Caco-2 (cell line): ENCODE data around the gene OAS1. TPM values are rescaled to one million over a fixed set of nuclear protein-coding genes. Genes with fewer than 3 reads are reported as not detected.
A peak's percentile ranks its signal among the peaks of the same experiment; 100 is the strongest.

Source experiments
- BruUV-seq: library from RNA; stranded (reverse); fragments of 400-500 nt; replicated peaks from 2 replicates; lab custom pipeline; 2021; lab: Mats Ljungman, UMichigan
- CTCF ChIA-PET: fragments of 300-600 bp; sonication (Branson Sonifier 250); formaldehyde crosslinking; loops from one replicate; lab custom pipeline; 2022; ENCODE audit warnings: antibody characterized with exemption; lab: Charles Lee
- POLR2A ChIA-PET: fragments of 300-600 bp; sonication (Branson Sonifier 250); formaldehyde crosslinking; loops from one replicate; lab custom pipeline; 2022; ENCODE audit warnings: antibody characterized with exemption; lab: Charles Lee
- DNase-seq, 2 experiments: peaks; one replicate each; pipeline versions ENCODE4 v3.0.0 to v3.0.0-alpha.2; 2020 to 2022
- H3K27me3 ChIP-seq: replicated peaks from 2 replicates; pipeline ENCODE4 v1.6.0; 2011; ENCODE audit warnings: low read length; ENCODE audit not compliant: control insufficient read depth, insufficient read depth
- H3K36me3 ChIP-seq: 2 replicates; pipeline ENCODE4 v1.5.1; 2011; ENCODE audit warnings: low read length; ENCODE audit not compliant: control insufficient read depth, insufficient read depth
- H3K4me1 ChIP-seq: fragments of 250-450 bp; sonication (Bioruptor Pico); 2 replicates; pipeline ENCODE4 v1.5.1; 2020; ENCODE audit warnings: mild to moderate bottlenecking
- H3K4me3 ChIP-seq: 2 replicates; pipeline ENCODE4 v1.5.1; 2011; ENCODE audit warnings: low read depth, mild to moderate bottlenecking, control low read depth, low read length
- H3K9me3 ChIP-seq: fragments of 250-450 bp; sonication (Bioruptor Pico); 2 replicates; pipeline ENCODE4 v1.5.1; 2020; ENCODE audit warnings: mild to moderate bottlenecking, moderate library complexity
- H3K27ac Mint-ChIP-seq: one replicate; pipeline ENCODE4 v1.8.0; 2022; ENCODE audit warnings: mixed read lengths; ENCODE audit not compliant: unreplicated experiment
- H3K27me3 Mint-ChIP-seq: one replicate; pipeline ENCODE4 v1.8.0; 2022; ENCODE audit warnings: mixed read lengths; ENCODE audit not compliant: insufficient read depth, unreplicated experiment
- H3K36me3 Mint-ChIP-seq: one replicate; pipeline ENCODE4 v1.8.0; 2022; ENCODE audit warnings: mild to moderate bottlenecking, mixed read lengths; ENCODE audit not compliant: insufficient read depth, unreplicated experiment
- H3K4me1 Mint-ChIP-seq: one replicate; pipeline ENCODE4 v1.8.0; 2022; ENCODE audit warnings: low read depth, mixed read lengths; ENCODE audit not compliant: unreplicated experiment
- H3K4me3 Mint-ChIP-seq: one replicate; pipeline ENCODE4 v1.8.0; 2022; ENCODE audit warnings: mild to moderate bottlenecking, moderate library complexity, mixed read lengths; ENCODE audit not compliant: unreplicated experiment
- H3K9me3 Mint-ChIP-seq: one replicate; pipeline ENCODE4 v1.8.0; 2022; ENCODE audit warnings: mixed read lengths; ENCODE audit not compliant: unreplicated experiment
- CTCF ChIP-seq, 2 experiments: fragments of 200-600 bp in 1 of 2; IDR thresholded peaks; 1 replicate in 1 of 2; 2 replicates in 1 of 2; pipeline versions ENCODE4 v1.5.1 to v1.8.0; 2011 to 2022; ENCODE audit warnings: antibody characterized with exemption in 1 of 2, control low read depth in 1 of 2, inconsistent platforms in 1 of 2, low read depth in 1 of 2, low read length in 1 of 2, mild to moderate bottlenecking in 1 of 2, moderate library complexity in 1 of 2; ENCODE audit not compliant: insufficient read depth in 1 of 2, severe bottlenecking in 1 of 2, unreplicated experiment in 1 of 2
- intact Hi-C: fragments of 100-400 bp; cut with micrococcal nuclease; formaldehyde crosslinking; loops from one replicate; pipeline ENCODE4 v1.10.0; 2022; ENCODE audit not compliant: unreplicated experiment
- total RNA-seq: library from RNA; stranded (reverse); gene quantifications from 2 replicates; pipeline ENCODE4 v1.2.3, GENCODE V29; 2022

OAS1 gene
- total RNA-seq, 1 experiment from 2014 or later: 14.2 TPM

GRCh38 chr12:112905451-112906089 lies 1.2 kb upstream of the OAS1 start:
- no peaks in the 10 kb centered on the region for H3K9me3 Mint-ChIP-seq
- no peaks in the 10 kb centered on the region for H3K27me3 ChIP-seq
- no peaks in the 10 kb centered on the region for H3K4me1 Mint-ChIP-seq
- ChIA-PET CTCF (no interaction called here), POLR2A (no interaction called here)
- H3K36me3 Mint-ChIP-seq: no peaks in the 10 kb centered on the region
- H3K4me1 ChIP-seq: peaks cover 11% of the 10 kb centered on the region
- H3K4me3 Mint-ChIP-seq: no peak overlapping the region
- no peak for DNase-seq
- no peak for TF ChIP-seq CTCF (IDR thresholded peaks at IDR 0.05; ENCODE audit: insufficient read depth in 1 of 2, low read depth in 1 of 2, low read length in 1 of 2, severe bottlenecking in 1 of 2, unreplicated experiment in 1 of 2)
- intact Hi-C loops: no loop called here
- no peaks in the 10 kb centered on the region for H3K36me3 ChIP-seq
- BruUV-seq: no TSS peak
- no peak overlapping the region for H3K4me3 ChIP-seq
- H3K9me3 ChIP-seq: no peaks in the 10 kb centered on the region
- H3K27me3 Mint-ChIP-seq: peaks cover 2% of the 10 kb centered on the region
- H3K27ac Mint-ChIP-seq: peak overlapping the region; percentile 17

GRCh38 chr12:112907415-112908157 lies 824 bp downstream of the OAS1 start:
- Mint-ChIP-seq H3K36me3 (no peaks in the 10 kb centered on the region), H3K27ac (peak overlapping the region; percentile 24), H3K4me1 (no peaks in the 10 kb centered on the region), H3K27me3 (peaks cover 2% of the 10 kb centered on the region), H3K4me3 (peak overlapping the region; percentile 69), H3K9me3 (peaks cover 2% of the 10 kb centered on the region)
- POLR2A ChIA-PET: no interaction called here
- intact Hi-C loops: no loop called here
- H3K4me3 ChIP-seq: peak overlapping the region; percentile 29
- no peak for DNase-seq
- BruUV-seq: no TSS peak
- no peaks in the 10 kb centered on the region for H3K36me3 ChIP-seq
- H3K9me3 ChIP-seq: no peaks in the 10 kb centered on the region
- CTCF ChIA-PET: interaction anchor here (0.6 to 1.0 kb wide), 2 partner anchors 85 to 94 kb away, joined by 4 to 5 read pairs; no protein-coding TSS in a partner anchor
- no peaks in the 10 kb centered on the region for H3K27me3 ChIP-seq
- peaks cover 11% of the 10 kb centered on the region for H3K4me1 ChIP-seq
- TF ChIP-seq CTCF (IDR thresholded peaks at IDR 0.05; ENCODE audit: insufficient read depth in 1 of 2, low read depth in 1 of 2, low read length in 1 of 2, severe bottlenecking in 1 of 2, unreplicated experiment in 1 of 2): no peak

- Histone ChIP-seq H3K4me1 (peaks cover 11% of the 10 kb centered on the region), H3K36me3 (no peaks in the 10 kb centered on the region), H3K27me3 (no peaks in the 10 kb centered on the region), H3K4me3 (no peak overlapping the region), H3K9me3 (peaks cover 9% of the 10 kb centered on the region)
- CTCF ChIA-PET: no interaction called here
- POLR2A ChIA-PET: no interaction called here
- peaks cover 12% of the 10 kb centered on the region for H3K9me3 Mint-ChIP-seq
- TF ChIP-seq CTCF (IDR thresholded peaks at IDR 0.05; ENCODE audit: insufficient read depth in 1 of 2, low read depth in 1 of 2, low read length in 1 of 2, severe bottlenecking in 1 of 2, unreplicated experiment in 1 of 2): no peak
- DNase-seq: no peak
- no peak overlapping the region for H3K4me3 Mint-ChIP-seq
- intact Hi-C loops: no loop called here
- H3K36me3 Mint-ChIP-seq: no peaks in the 10 kb centered on the region
- BruUV-seq: no TSS peak
- H3K4me1 Mint-ChIP-seq: no peaks in the 10 kb centered on the region
- H3K27ac Mint-ChIP-seq: no peak overlapping the region
- peaks cover 2% of the 10 kb centered on the region for H3K27me3 Mint-ChIP-seq
Observed at GRCh38 chr12:112908548-112908947, 1.8 kb downstream of the OAS1 start.
